H1 (cell line): ENCODE measurements around the gene RFXANK. TPM values are rescaled to one million over a fixed set of nuclear protein-coding genes. Genes with fewer than 3 reads are reported as not detected.
"Not testable (repeated sequence)": the region's sequence is repeated elsewhere in the genome, so short reads cannot be mapped to it uniquely, and the experiment has no call there.

ENCODE experiments used
- CTCF ChIA-PET: fragments of 300-600 bp; sonication (Branson Sonifier 250); formaldehyde crosslinking; loops from one replicate; lab custom pipeline; 2021; ENCODE audit not compliant: partially characterized antibody; lab: Charles Lee
- POLR2A ChIA-PET: fragments of 300-600 bp; sonication (Branson Sonifier 250); formaldehyde crosslinking; loops from one replicate; lab custom pipeline; 2021; ENCODE audit warnings: inconsistent platforms; ENCODE audit not compliant: partially characterized antibody; lab: Charles Lee
- DNase-seq, 2 experiments: peaks; one replicate each; pipeline versions ENCODE4 v3.0.0 to v3.0.0-alpha.2; 2010 to 2022; ENCODE audit warnings: low spot score in 2 of 2, low read depth in 1 of 2, mixed read lengths in 1 of 2
- FAIRE-seq: peaks from 2 replicates; lab custom pipeline; 2011; peaks lifted over from hg19 to GRCh38; lab: Jason Lieb, UNC
- H2AFZ ChIP-seq: 2 replicates; pipeline ENCODE4 v1.8.1; 2012; ENCODE audit warnings: low read length, inconsistent platforms
- H2AK5ac ChIP-seq: 2 replicates; pipeline ENCODE4 v1.6.1; 2013; ENCODE audit warnings: low read depth, low read length
- H2BK120ac ChIP-seq: replicated peaks from 2 replicates; pipeline ENCODE3; 2013; ENCODE audit warnings: low read depth, low read length, inconsistent platforms
- H2BK12ac ChIP-seq: 2 replicates; pipeline ENCODE4 v1.6.1; 2013; ENCODE audit warnings: low read depth, low read length
- H2BK15ac ChIP-seq: 2 replicates; pipeline ENCODE4 v1.6.1; 2013; ENCODE audit warnings: low read length
- H2BK20ac ChIP-seq: 2 replicates; pipeline ENCODE4 v1.6.1; 2013; ENCODE audit warnings: low read length
- H2BK5ac ChIP-seq: 2 replicates; pipeline ENCODE4 v1.6.1; 2013; ENCODE audit warnings: low read depth, low read length
- H3K14ac ChIP-seq: 2 replicates; pipeline ENCODE4 v1.6.1; 2013; ENCODE audit warnings: inconsistent platforms; ENCODE audit not compliant: insufficient read length
- H3K18ac ChIP-seq: 2 replicates; pipeline ENCODE4 v1.6.1; 2013; ENCODE audit warnings: low read length; ENCODE audit errors: extremely low read depth
- H3K23ac ChIP-seq: 2 replicates; pipeline ENCODE4 v1.6.1; 2013; ENCODE audit warnings: inconsistent platforms; ENCODE audit not compliant: insufficient read length
- H3K23me2 ChIP-seq: 2 replicates; pipeline ENCODE4 v1.6.1; 2013; ENCODE audit warnings: low read depth, low read length
- H3K27ac ChIP-seq: 2 replicates; pipeline ENCODE4 v1.6.1; 2011; ENCODE audit warnings: low read depth, low read length, inconsistent platforms
- H3K27me3 ChIP-seq, 4 experiments: replicated peaks in 1 of 4; 1 replicate in 1 of 4; 2 replicates in 3 of 4; pipeline versions ENCODE4 v1.6.1 to v1.8.1; 2011 to 2013; ENCODE audit warnings: low read length in 3 of 4, mild to moderate bottlenecking in 3 of 4, inconsistent platforms in 2 of 4, mixed read lengths in 2 of 4, moderate library complexity in 1 of 4; ENCODE audit not compliant: control insufficient read depth in 3 of 4, insufficient read depth in 3 of 4; ENCODE audit errors: extremely low read depth in 1 of 4
- H3K36me3 ChIP-seq, 4 experiments: 2 replicates each; pipeline versions ENCODE4 v1.6.1 to v1.8.1; 2011 to 2013; ENCODE audit warnings: mild to moderate bottlenecking in 4 of 4, low read length in 3 of 4, moderate library complexity in 2 of 4, control low read depth in 1 of 4, inconsistent platforms in 1 of 4; ENCODE audit not compliant: insufficient read depth in 4 of 4, control insufficient read depth in 2 of 4
- H3K4ac ChIP-seq: replicated peaks from 2 replicates; pipeline ENCODE3; 2013; ENCODE audit warnings: low read length, low read depth, mixed read lengths, inconsistent platforms; ENCODE audit not compliant: insufficient read length
- H3K4me1 ChIP-seq, 4 experiments: replicated peaks in 1 of 4; 1 replicate in 1 of 4; 2 replicates in 3 of 4; pipeline versions ENCODE4 v1.6.1 to v1.8.1; 2011 to 2013; ENCODE audit warnings: low read length in 3 of 4, inconsistent platforms in 2 of 4, mixed read lengths in 1 of 4; ENCODE audit not compliant: insufficient read depth in 4 of 4, control insufficient read depth in 3 of 4
- H3K4me2 ChIP-seq, 2 experiments: 2 replicates each; pipeline versions ENCODE4 v1.6.1 to v1.8.1; 2011 to 2013; ENCODE audit warnings: low read depth in 2 of 2, low read length in 2 of 2, control low read depth in 1 of 2, inconsistent platforms in 1 of 2, mild to moderate bottlenecking in 1 of 2; ENCODE audit not compliant: insufficient read depth in 1 of 2
- H3K4me3 ChIP-seq, 4 experiments: fragments of 200-600, 300-600 bp in 1 of 4; sonication (generic), shearing (Covaris generic), sonication (Bioruptor Twin) in 1 of 4; 2 replicates each; pipeline versions ENCODE4 v1.5.1 to v1.8.1; 2011 to 2016; ENCODE audit warnings: low read length in 4 of 4, low read depth in 3 of 4, control low read depth in 2 of 4, inconsistent platforms in 2 of 4, mild to moderate bottlenecking in 2 of 4, mixed read lengths in 1 of 4, moderate library complexity in 1 of 4; ENCODE audit not compliant: insufficient read depth in 2 of 4; ENCODE audit errors: extremely low read depth in 1 of 4
- H3K56ac ChIP-seq: replicated peaks from 2 replicates; pipeline ENCODE3; 2013; ENCODE audit warnings: low read depth, mild to moderate bottlenecking, mixed read lengths, low read length, inconsistent platforms; ENCODE audit not compliant: insufficient read length
- H3K79me1 ChIP-seq: 2 replicates; pipeline ENCODE4 v1.6.1; 2013; ENCODE audit warnings: low read depth, low read length, control low read depth
- H3K79me2 ChIP-seq, 2 experiments: 2 replicates each; pipeline versions ENCODE4 v1.6.1 to v1.8.1; 2012 to 2013; ENCODE audit warnings: low read length in 2 of 2, mild to moderate bottlenecking in 2 of 2, inconsistent platforms in 1 of 2; ENCODE audit not compliant: insufficient read depth in 2 of 2, control insufficient read depth in 1 of 2
- H3K9ac ChIP-seq, 4 experiments: replicated peaks in 1 of 4; 1 replicate in 1 of 4; 2 replicates in 3 of 4; pipeline versions ENCODE4 v1.6.1 to v1.8.1; 2011 to 2013; ENCODE audit warnings: low read depth in 3 of 4, low read length in 3 of 4, control low read depth in 2 of 4, mild to moderate bottlenecking in 2 of 4, moderate library complexity in 2 of 4, inconsistent platforms in 1 of 4; ENCODE audit errors: extremely low read depth in 1 of 4
- H3K9me3 ChIP-seq, 2 experiments: 2 replicates each; pipeline versions ENCODE4 v1.6.1 to v1.8.1; 2012 to 2013; ENCODE audit warnings: mild to moderate bottlenecking in 2 of 2, moderate library complexity in 2 of 2, control low read depth in 1 of 2, inconsistent platforms in 1 of 2, low read depth in 1 of 2, low read length in 1 of 2, mixed read lengths in 1 of 2; ENCODE audit not compliant: insufficient read depth in 2 of 2
- H4K20me1 ChIP-seq, 2 experiments: replicated peaks in 1 of 2; 2 replicates each; pipeline versions ENCODE3 to v1.8.1; 2011 to 2013; ENCODE audit warnings: inconsistent platforms in 2 of 2, low read length in 2 of 2, mild to moderate bottlenecking in 1 of 2; ENCODE audit not compliant: insufficient read depth in 2 of 2, control insufficient read depth in 1 of 2
- H4K5ac ChIP-seq: 2 replicates; pipeline ENCODE4 v1.6.1; 2013; ENCODE audit warnings: low read length, low read depth, mixed read lengths, inconsistent platforms; ENCODE audit not compliant: insufficient read length
- H4K8ac ChIP-seq: 2 replicates; pipeline ENCODE4 v1.8.0; 2013; ENCODE audit warnings: mild to moderate bottlenecking, moderate library complexity, low read length, inconsistent platforms; ENCODE audit not compliant: insufficient read depth; ENCODE audit errors: extremely low read depth
- H4K91ac ChIP-seq: replicated peaks from 2 replicates; pipeline ENCODE3; 2013; ENCODE audit warnings: low read length, mixed read lengths, inconsistent platforms; ENCODE audit not compliant: insufficient read length
- EP300 ChIP-seq, 2 experiments: IDR thresholded peaks; 1 replicate in 1 of 2; 2 replicates in 1 of 2; pipeline ENCODE4 v1.6.1; 2011 to 2012; ENCODE audit warnings: low read depth in 2 of 2, low read length in 2 of 2, mild to moderate bottlenecking in 2 of 2, borderline replicate concordance in 1 of 2, inconsistent platforms in 1 of 2, moderate library complexity in 1 of 2
- EZH2 ChIP-seq: fragments of 200-600 bp; sonication (generic); IDR thresholded peaks from 2 replicates; pipeline ENCODE4 v1.7.1; 2012; ENCODE audit warnings: low read depth, mild to moderate bottlenecking, moderate library complexity, low read length, inconsistent platforms; ENCODE audit not compliant: severe bottlenecking
- KDM4A ChIP-seq: IDR thresholded peaks from one replicate; pipeline ENCODE4 v1.7.1; 2012; ENCODE audit warnings: low read depth, mild to moderate bottlenecking, moderate library complexity, low read length, inconsistent platforms; ENCODE audit not compliant: severe bottlenecking
- SIRT6 ChIP-seq: IDR thresholded peaks from one replicate; pipeline ENCODE4 v1.7.1; 2012; ENCODE audit warnings: low read length, inconsistent platforms
- WGBS, 2 experiments: shearing (Covaris generic) in 1 of 2; methylation state at CpG; one replicate each; pipeline versions ENCODE4 v1.1.6 to v1.1.7; 2013 to 2015; ENCODE audit warnings: low lambda C conversion rate in 2 of 2, mixed read lengths in 2 of 2, inconsistent platforms in 1 of 2, low coverage in 1 of 2, missing lambda C conversion rate in 1 of 2; ENCODE audit not compliant: insufficient replicate concordance in 2 of 2, insufficient coverage in 1 of 2, insufficient read length in 1 of 2; ENCODE audit errors: extremely low coverage in 1 of 2, missing lambda C conversion rate in 1 of 2; 5-methylcytosine and 5-hydroxymethylcytosine counted together
- polyA plus RNA-seq, 7 experiments: library from polyadenylated mRNA; depleted of rRNA in 3 of 7; stranded (reverse) in 5 of 7; unstranded in 2 of 7; fragments of >200 nt in 5 of 7; fragments of 200-250 nt in 2 of 7; gene quantifications; 1 replicate in 5 of 7; 2 replicates in 1 of 7; 4 replicates in 1 of 7; pipeline versions ENCODE4 v1.2.1 to v1.2.3, GENCODE V29; 2011 to 2013; ENCODE audit warnings: missing spikeins in 2 of 7, mixed read lengths in 2 of 7
- total RNA-seq: library from RNA; stranded (reverse); fragmentation: NEBNext Ultra II Directional; extraction: Animal tissue kit (Norgen Biotek cat#: 25700); gene quantifications from 2 replicates; pipeline ENCODE4 v1.2.1, GENCODE V29; 2021

Gene RFXANK
- total and polyA plus RNA-seq, 2 of the 8 experiments (the other 6 are each of a cell fraction or from before 2014, with no cell fraction given) = 72.9 to 87.5 TPM

DNA sequence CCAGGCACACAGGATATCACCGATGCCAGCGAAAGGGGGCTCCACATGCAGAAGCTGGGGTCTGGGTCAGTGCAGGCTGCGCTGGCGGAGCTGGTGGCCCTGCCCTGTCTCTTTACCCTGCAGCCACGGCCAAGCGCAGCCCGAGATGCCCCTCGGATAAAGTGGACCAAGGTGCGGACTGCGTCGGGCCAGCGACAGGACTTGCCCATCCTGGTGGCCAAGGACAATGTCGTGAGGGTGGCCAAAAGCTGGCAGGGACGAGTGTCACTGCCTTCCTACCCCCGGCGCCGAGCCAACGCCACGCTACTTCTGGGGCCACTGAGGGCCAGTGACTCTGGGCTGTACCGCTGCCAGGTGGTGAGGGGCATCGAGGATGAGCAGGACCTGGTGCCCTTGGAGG is 26.9 kb downstream of the RFXANK start (continued):
- TF ChIP-seq EZH2 (no peak), KDM4A (no peak), EP300 (IDR thresholded peaks at IDR 0.05; ENCODE audit: borderline replicate concordance in 1 of 2, low read depth in 2 of 2, low read length in 2 of 2) (no peak), SIRT6 (no peak)

GRCh38 chr19:19221000-19221399 is 28.9 kb downstream of the RFXANK start:
- not testable (repeated sequence) for H2BK120ac ChIP-seq, H4K20me1 ChIP-seq, H3K4me3 ChIP-seq, H3K27ac ChIP-seq, H3K4ac ChIP-seq, H3K56ac ChIP-seq, H3K9me3 ChIP-seq, H3K9ac ChIP-seq, H2BK5ac ChIP-seq, H4K8ac ChIP-seq, H2BK12ac ChIP-seq, H3K79me2 ChIP-seq, H3K4me2 ChIP-seq, DNase-seq, H3K36me3 ChIP-seq, H4K91ac ChIP-seq, FAIRE-seq, H4K5ac ChIP-seq, H3K79me1 ChIP-seq, H3K23ac ChIP-seq, H2AFZ ChIP-seq, H2BK20ac ChIP-seq, H3K4me1 ChIP-seq, H3K18ac ChIP-seq, H3K14ac ChIP-seq, H2BK15ac ChIP-seq, H2AK5ac ChIP-seq, H3K23me2 ChIP-seq
- ChIA-PET CTCF (interaction anchor here (0.8 to 1.6 kb wide), 5 partner anchors 11 to 168 kb away, joined by 3 to 4 read pairs (median 3); partner anchors contain the start of gene NR2C2AP), POLR2A (interaction anchor here (0.7 kb wide), 1 partner anchor 33 kb away, joined by 3 read pairs; no protein-coding TSS in a partner anchor)
- 85% methylated on average over 8 of the region's 8 CpGs; no CpG with 5 or more reads in 1 of the 2 experiments for WGBS, 2 experiments
- peaks cover 2 to 17% (median 11%) of the 10 kb centered on the region in 4 experiments for H3K27me3 ChIP-seq
